Right renal pelvis (tissue), 4 donors: Measurements from ENCODE around the gene TYMS. TPM values are rescaled to one million over a fixed set of nuclear protein-coding genes. Genes with fewer than 3 reads are reported as not detected.

Source experiments
- DNase-seq, 4 donors: peaks; one replicate each; pipeline ENCODE4 v3.0.0-alpha.2; 2013; ENCODE audit warnings: low read depth in 4 of 4, low spot score in 3 of 4, missing footprints in 1 of 4
- polyA plus RNA-seq, 4 donors: library from polyadenylated mRNA; unstranded; fragments of 120-200 nt; gene quantifications; one replicate each; pipeline ENCODE4 v1.2.1, GENCODE V29; 2013; ENCODE audit not compliant: insufficient read length in 4 of 4

The TYMS gene
- polyA plus RNA-seq, 4 donors = 116 to 126 (median 119) TPM

GRCh38 chr18:644395-645004 lies 13.0 kb upstream of the TYMS start:
- DNase-seq = no peak

- DNase-seq = no peak
These were observed 10.1 kb upstream of the TYMS start for GRCh38 chr18:647304-647703.

- no peak for DNase-seq
These were observed 8.1 kb upstream of the TYMS start for GRCh38 chr18:649341-649740.

- no peak for DNase-seq
These were observed 7.0 kb upstream of the TYMS start for GRCh38 chr18:650428-650858.

- no peak for DNase-seq
These were observed 5.3 kb upstream of the TYMS start for GRCh38 chr18:652131-652530.

- no peak for DNase-seq
These were observed 3.9 kb upstream of the TYMS start for GRCh38 chr18:653512-653911.

GRCh38 chr18:654601-655000 lies 2.9 kb upstream of the TYMS start:
- no peak for DNase-seq

GRCh38 chr18:655445-655844 lies 2.0 kb upstream of the TYMS start:
- no peak for DNase-seq

- peak; percentile 79 to 86 (median 83) for DNase-seq
These were observed 821 bp downstream of the TYMS start for GRCh38 chr18:658001-658946.

GRCh38 chr18:658947-659533 lies 1.6 kb downstream of the TYMS start:
- no peak for DNase-seq

- no peak for DNase-seq
These were observed 2.1 kb downstream of the TYMS start for GRCh38 chr18:659597-659996.

- no peak for DNase-seq
These were observed 4.7 kb downstream of the TYMS start for GRCh38 chr18:662197-662596.

GRCh38 chr18:666177-666576 lies 8.7 kb downstream of the TYMS start:
- DNase-seq = no peak

- DNase-seq = no peak
These were observed 9.2 kb downstream of the TYMS start for GRCh38 chr18:666628-667027.

- DNase-seq = peak in 2 of 4 donors; percentile 8 to 13
These were observed 10.8 kb downstream of the TYMS start for GRCh38 chr18:668260-668659.

- DNase-seq = no peak
These were observed 11.6 kb downstream of the TYMS start for GRCh38 chr18:669077-669476.

- DNase-seq = no peak
These were observed 13.1 kb downstream of the TYMS start for GRCh38 chr18:670522-670921.

- DNase-seq = no peak
These were observed 14.0 kb downstream of the TYMS start for GRCh38 chr18:671405-671804.

- no peak for DNase-seq
These were observed 15.9 kb downstream of the TYMS start for GRCh38 chr18:673317-673716.

GRCh38 chr18:673769-674168 lies 16.3 kb downstream of the TYMS start:
- no peak for DNase-seq

GRCh38 chr18:675307-675706 lies 17.9 kb downstream of the TYMS start:
- no peak for DNase-seq

- no peak for DNase-seq
These were observed 18.6 kb downstream of the TYMS start for GRCh38 chr18:676069-676468.
